Endometrial microvascular endothelial cells (primary cell): ENCODE data around the gene TMEM190. TPM values are rescaled to one million over a fixed set of nuclear protein-coding genes. Genes with fewer than 3 reads are reported as not detected.

ENCODE experiments used
- in situ Hi-C: cut with HindIII; loops from 2 replicates; pipeline ENCODE4 v1.10.0; 2017; ENCODE audit warnings: low sequenced_read_pairs, low pct_unique_long_range_greater_than_20kb; ENCODE audit errors: inconsistent ontology term
- total RNA-seq: library from RNA; depleted of rRNA; stranded (reverse); fragments of >200 nt; gene quantifications from one replicate; pipeline ENCODE4 v1.2.3, GENCODE V29; 2015; ENCODE audit errors: inconsistent ontology term

The TMEM190 gene
- total RNA-seq, 1 donor from 2014 or later: not detected

GRCh38 chr19:55366790-55367189 is 9.8 kb upstream of the TMEM190 start:
- in situ Hi-C loops: no loop called here

GRCh38 chr19:55368106-55368505 is 8.5 kb upstream of the TMEM190 start:
- in situ Hi-C loops: no loop called here

GRCh38 chr19:55368701-55369563 is 7.7 kb upstream of the TMEM190 start:
- in situ Hi-C loops: no loop called here

GRCh38 chr19:55369653-55370304 is 6.8 kb upstream of the TMEM190 start:
- in situ Hi-C loops: no loop called here

GRCh38 chr19:55370305-55370988 is 6.2 kb upstream of the TMEM190 start, which contains the start of gene IL11:
TSS of gene IL11 (minus strand) at chr19:55370463. CDS start at chr19:55370310, 153 bp downstream.
- in situ Hi-C loops: no loop called here

GRCh38 chr19:55372316-55373081 is 4.1 kb upstream of the TMEM190 start:
- in situ Hi-C loops: no loop called here

- in situ Hi-C loops: no loop called here
These were observed 3.2 kb upstream of the TMEM190 start for GRCh38 chr19:55373306-55373992.

GRCh38 chr19:55373993-55374757 is 2.5 kb upstream of the TMEM190 start:
- in situ Hi-C loops: no loop called here

- in situ Hi-C loops: no loop called here
These were observed 918 bp downstream of the TMEM190 start for GRCh38 chr19:55377356-55378131.

- in situ Hi-C loops: no loop called here
These were observed 2.5 kb downstream of the TMEM190 start for GRCh38 chr19:55379174-55379573.

- in situ Hi-C loops: no loop called here
These were observed 5.4 kb downstream of the TMEM190 start for GRCh38 chr19:55382013-55382412.

- in situ Hi-C loops: no loop called here
These were observed 6.0 kb downstream of the TMEM190 start for GRCh38 chr19:55382522-55383054.

- in situ Hi-C loops: no loop called here
These were observed 6.9 kb downstream of the TMEM190 start for GRCh38 chr19:55383279-55384130.

GRCh38 chr19:55384131-55384919 is 7.7 kb downstream of the TMEM190 start, which contains the start of gene TMEM238:
TSS of gene TMEM238 (minus strand) at chr19:55384292. CDS start at chr19:55384259, 33 bp downstream.
- in situ Hi-C loops: no loop called here
